HFFc6 (cell line): ENCODE measurements around the gene IL9. TPM values are rescaled to one million over a fixed set of nuclear protein-coding genes. Genes with fewer than 3 reads are reported as not detected.

Experiments used
- DNase-seq: peaks from one replicate; pipeline ENCODE4 v3.0.0-alpha.2; 2018
- H3K27ac Mint-ChIP-seq: 2 replicates; pipeline ENCODE4 v1.8.0; 2020; ENCODE audit warnings: mild to moderate bottlenecking, mixed read lengths
- H3K27me3 Mint-ChIP-seq: 2 replicates; pipeline ENCODE4 v1.8.0; 2021; ENCODE audit warnings: mild to moderate bottlenecking, moderate library complexity, mixed read lengths; ENCODE audit not compliant: insufficient read depth
- H3K36me3 Mint-ChIP-seq: 2 replicates; pipeline ENCODE4 v1.8.0; 2021; ENCODE audit warnings: low read depth, mixed read lengths
- H3K4me1 Mint-ChIP-seq: 2 replicates; pipeline ENCODE4 v1.8.0; 2020; ENCODE audit warnings: low read depth, mixed read lengths
- H3K4me3 Mint-ChIP-seq: 2 replicates; pipeline ENCODE4 v1.8.0; 2020; ENCODE audit warnings: mild to moderate bottlenecking, moderate library complexity, mixed read lengths
- H3K9me3 Mint-ChIP-seq: 2 replicates; pipeline ENCODE4 v1.8.0; 2020; ENCODE audit warnings: mild to moderate bottlenecking, mixed read lengths
- total RNA-seq, 6 experiments: library from RNA; stranded (reverse); fragmentation: NEBNext Ultra II Directional; extraction: Animal tissue kit (Norgen Biotek cat#: 25700); gene quantifications; 2 replicates in 1 of 6; 3 replicates in 5 of 6; pipeline ENCODE4 v1.2.3, GENCODE V29; 2021
- TF ChIP-seq, protein P1 (sequence below): fragments of 200-600 bp; sonication (generic); IDR thresholded peaks from 2 replicates; pipeline ENCODE4 v1.5.0; 2021; ENCODE audit warnings: antibody characterized with exemption, mild to moderate bottlenecking

Gene IL9
- total RNA-seq, 6 experiments from 2014 or later: not detected

DNA sequence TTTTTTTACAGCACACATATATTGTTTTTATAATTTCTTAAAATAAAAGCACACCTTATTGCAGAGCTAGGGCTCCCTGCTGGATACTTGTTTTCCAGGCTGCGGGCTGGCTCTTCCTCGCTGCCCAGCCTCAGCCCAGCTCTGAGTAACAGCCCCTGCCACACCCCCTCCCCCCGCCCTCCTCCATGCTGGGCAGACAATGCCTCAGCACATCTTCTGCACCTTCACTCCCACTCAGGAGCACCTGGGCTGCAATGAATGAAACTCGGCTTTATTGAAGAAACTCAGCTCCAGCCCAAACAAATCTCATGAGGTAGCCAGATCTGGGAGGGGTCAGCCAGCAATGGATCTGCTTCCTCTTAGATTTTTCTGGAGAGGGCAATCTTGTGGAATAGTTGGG lies 9.5 kb downstream of the IL9 start:
- no peak for DNase-seq
- H3K27me3 Mint-ChIP-seq: peaks cover 28% of the 10 kb centered on the region
- no peaks in the 10 kb centered on the region for H3K9me3 Mint-ChIP-seq
- TF ChIP-seq, protein P1, sequence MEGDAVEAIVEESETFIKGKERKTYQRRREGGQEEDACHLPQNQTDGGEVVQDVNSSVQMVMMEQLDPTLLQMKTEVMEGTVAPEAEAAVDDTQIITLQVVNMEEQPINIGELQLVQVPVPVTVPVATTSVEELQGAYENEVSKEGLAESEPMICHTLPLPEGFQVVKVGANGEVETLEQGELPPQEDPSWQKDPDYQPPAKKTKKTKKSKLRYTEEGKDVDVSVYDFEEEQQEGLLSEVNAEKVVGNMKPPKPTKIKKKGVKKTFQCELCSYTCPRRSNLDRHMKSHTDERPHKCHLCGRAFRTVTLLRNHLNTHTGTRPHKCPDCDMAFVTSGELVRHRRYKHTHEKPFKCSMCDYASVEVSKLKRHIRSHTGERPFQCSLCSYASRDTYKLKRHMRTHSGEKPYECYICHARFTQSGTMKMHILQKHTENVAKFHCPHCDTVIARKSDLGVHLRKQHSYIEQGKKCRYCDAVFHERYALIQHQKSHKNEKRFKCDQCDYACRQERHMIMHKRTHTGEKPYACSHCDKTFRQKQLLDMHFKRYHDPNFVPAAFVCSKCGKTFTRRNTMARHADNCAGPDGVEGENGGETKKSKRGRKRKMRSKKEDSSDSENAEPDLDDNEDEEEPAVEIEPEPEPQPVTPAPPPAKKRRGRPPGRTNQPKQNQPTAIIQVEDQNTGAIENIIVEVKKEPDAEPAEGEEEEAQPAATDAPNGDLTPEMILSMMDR: no peak
- H3K36me3 Mint-ChIP-seq: no peaks in the 10 kb centered on the region
- no peak overlapping the region for H3K4me3 Mint-ChIP-seq
- peaks cover 12% of the 10 kb centered on the region for H3K4me1 Mint-ChIP-seq
- H3K27ac Mint-ChIP-seq: no peak overlapping the region

DNA sequence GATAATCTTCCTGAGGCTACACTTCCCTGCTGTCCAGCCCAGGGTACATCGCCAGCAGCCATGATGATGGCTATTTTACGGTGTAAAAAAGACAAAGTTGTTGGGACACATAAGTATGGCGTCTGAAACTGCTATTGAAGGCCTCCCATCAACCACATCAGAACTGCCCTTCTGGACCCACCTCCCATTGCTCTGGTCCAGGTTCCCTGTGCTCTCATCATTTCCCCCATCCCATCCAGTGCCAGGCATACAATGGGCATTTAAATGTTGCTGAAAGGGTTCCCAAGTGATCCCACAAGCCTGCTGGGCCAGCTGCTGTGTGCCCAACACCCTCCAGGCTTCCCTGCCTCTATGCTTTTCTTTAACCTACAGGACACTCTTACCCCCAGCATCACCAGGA lies 10.6 kb downstream of the IL9 start:
- Mint-ChIP-seq H3K36me3 (no peaks in the 10 kb centered on the region), H3K4me1 (peaks cover 20% of the 10 kb centered on the region), H3K27me3 (peaks cover 35% of the 10 kb centered on the region), H3K9me3 (no peaks in the 10 kb centered on the region), H3K4me3 (no peak overlapping the region), H3K27ac (no peak overlapping the region)
- TF ChIP-seq, protein P1: no peak
- DNase-seq: no peak

DNA sequence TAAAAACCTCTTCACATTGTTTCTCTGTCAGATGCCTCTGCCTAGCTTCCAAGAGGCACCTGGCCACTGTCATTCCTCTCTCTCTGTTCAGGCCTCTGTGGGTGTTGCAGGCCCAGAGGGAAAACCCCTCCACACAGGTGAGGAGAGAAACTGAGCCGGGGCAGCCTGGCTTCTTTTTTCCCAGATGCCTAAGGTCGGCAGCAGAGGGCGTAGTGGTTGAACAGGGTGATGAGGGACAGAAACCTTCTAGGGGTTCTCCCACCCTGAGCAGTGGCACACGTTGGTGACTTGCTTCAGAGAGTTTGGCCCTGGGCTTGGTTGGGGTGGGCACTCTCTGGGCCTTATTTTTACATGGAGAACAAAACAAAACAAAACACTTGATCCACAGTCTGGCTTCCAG lies 12.2 kb downstream of the IL9 start:
- DNase-seq: no peak
- no peaks in the 10 kb centered on the region for H3K9me3 Mint-ChIP-seq
- H3K4me1 Mint-ChIP-seq: peaks cover 20% of the 10 kb centered on the region
- H3K36me3 Mint-ChIP-seq: no peaks in the 10 kb centered on the region
- H3K4me3 Mint-ChIP-seq: no peak overlapping the region
- TF ChIP-seq, protein P1: peak; percentile 66
- no peak overlapping the region for H3K27ac Mint-ChIP-seq
- H3K27me3 Mint-ChIP-seq: peaks cover 37% of the 10 kb centered on the region

DNA sequence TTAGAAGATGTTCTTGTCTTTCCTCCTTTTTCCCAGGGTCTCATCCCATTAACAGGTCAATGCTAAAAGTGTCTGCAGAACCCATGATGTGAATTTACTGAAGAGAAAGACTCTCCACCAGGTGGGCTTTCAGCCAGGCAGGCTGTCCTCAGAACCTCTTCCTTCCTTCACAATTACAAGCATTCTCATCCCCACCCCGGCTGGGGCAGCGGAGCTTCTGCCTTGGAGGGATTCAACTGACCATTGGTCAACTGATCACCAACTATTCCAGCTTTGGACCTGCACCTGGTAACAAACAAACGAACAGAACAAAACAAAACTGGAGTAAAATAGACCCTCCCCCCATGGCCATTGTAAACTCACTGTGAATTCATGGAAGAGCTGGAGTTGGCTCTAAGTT lies 12.6 kb downstream of the IL9 start:
- H3K4me3 Mint-ChIP-seq: peak overlapping the region; percentile 44; the same call in 1 of the 2 replicates
- peaks cover 37% of the 10 kb centered on the region for H3K27me3 Mint-ChIP-seq
- H3K36me3 Mint-ChIP-seq: no peaks in the 10 kb centered on the region

DNA sequence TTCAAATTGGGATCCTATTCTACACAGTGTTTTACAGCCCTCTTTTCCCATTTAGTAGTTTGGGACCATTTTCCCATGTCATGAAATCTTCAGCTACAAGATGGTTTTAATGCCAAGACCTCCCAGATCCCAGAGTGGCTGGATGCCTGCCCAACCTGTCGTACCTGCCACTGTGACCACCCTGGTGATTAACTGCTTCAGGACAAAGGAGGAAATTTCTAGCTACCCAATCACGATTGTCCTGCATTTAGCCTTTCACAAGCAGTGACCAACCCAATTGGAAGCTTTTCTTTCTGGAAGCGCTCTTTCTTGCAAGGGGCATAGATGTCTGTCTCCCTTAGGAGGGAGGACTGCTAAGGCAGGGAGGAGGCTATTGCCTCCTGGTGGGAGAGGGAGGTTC lies 13.8 kb downstream of the IL9 start:
- Mint-ChIP-seq H3K9me3 (no peaks in the 10 kb centered on the region), H3K4me3 (no peak overlapping the region), H3K27ac (no peak overlapping the region), H3K36me3 (no peaks in the 10 kb centered on the region), H3K4me1 (peaks cover 9% of the 10 kb centered on the region), H3K27me3 (peaks cover 46% of the 10 kb centered on the region)
- DNase-seq: no peak
- TF ChIP-seq, protein P1: no peak

More for the DNA sequence above, 12.6 kb downstream of the IL9 start:
- Mint-ChIP-seq H3K4me1 (peaks cover 16% of the 10 kb centered on the region), H3K9me3 (no peaks in the 10 kb centered on the region), H3K27ac (no peak overlapping the region)
- no peak for DNase-seq
- TF ChIP-seq, protein P1: no peak

DNA sequence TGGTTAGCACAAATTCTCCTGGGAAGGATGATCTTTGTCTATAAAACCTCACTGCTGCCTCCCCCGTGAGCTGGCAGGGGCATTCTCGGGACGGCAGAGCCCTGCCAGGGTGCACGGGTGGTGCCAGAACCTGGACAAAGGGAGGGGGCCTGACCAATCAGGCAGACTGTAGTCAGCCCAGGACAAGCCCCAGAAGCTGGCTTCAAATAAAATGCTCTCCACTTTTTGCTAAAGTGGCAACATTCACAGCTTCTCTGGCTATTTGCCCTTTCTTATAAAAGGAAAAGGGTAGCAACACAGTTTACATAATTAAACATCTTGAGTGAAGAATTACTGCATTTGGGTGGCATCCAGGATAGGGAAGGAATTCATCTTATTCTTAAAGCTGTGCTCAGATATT lies 14.4 kb downstream of the IL9 start:
- Mint-ChIP-seq H3K27ac (no peak overlapping the region), H3K4me1 (peaks cover 9% of the 10 kb centered on the region), H3K4me3 (no peak overlapping the region), H3K36me3 (no peaks in the 10 kb centered on the region), H3K27me3 (peaks cover 47% of the 10 kb centered on the region), H3K9me3 (no peaks in the 10 kb centered on the region)
- TF ChIP-seq, protein P1: no peak
- no peak for DNase-seq
